Hepatic stellate cell (primary cell): ENCODE measurements around the gene NPFFR1.

Experiments used
- DNase-seq: peaks from one replicate; pipeline ENCODE4 v3.0.0; 2011; ENCODE audit warnings: low spot score

Gene NPFFR1

GRCh38 chr10:70283445-70284399 lies at the start of gene NPFFR1:
TSS of gene NPFFR1 (minus strand) at chr10:70284004. CDS start at chr10:70283676, 328 bp downstream.
- DNase-seq: no peak

- DNase-seq: no peak
Measured at GRCh38 chr10:70333268-70333667, 49.5 kb upstream of the NPFFR1 start.

GRCh38 chr10:70331486-70332268 lies 47.9 kb upstream of the NPFFR1 start:
- peak; percentile 86 for DNase-seq

- no peak for DNase-seq
Measured at GRCh38 chr10:70331160-70331485, 47.3 kb upstream of the NPFFR1 start.

GRCh38 chr10:70330671-70331070 lies 46.9 kb upstream of the NPFFR1 start:
- no peak for DNase-seq

- peak; percentile 31 for DNase-seq
Measured at GRCh38 chr10:70328967-70329366, 45.2 kb upstream of the NPFFR1 start.

GRCh38 chr10:70328018-70328417 lies 44.2 kb upstream of the NPFFR1 start:
- DNase-seq: no peak

GRCh38 chr10:70324951-70325781 lies 41.4 kb upstream of the NPFFR1 start:
- no peak for DNase-seq

GRCh38 chr10:70324339-70324861 lies 40.6 kb upstream of the NPFFR1 start:
- no peak for DNase-seq

- DNase-seq: no peak
Measured at GRCh38 chr10:70323697-70324338, 40.0 kb upstream of the NPFFR1 start.

- no peak for DNase-seq
Measured at GRCh38 chr10:70323138-70323696, 39.4 kb upstream of the NPFFR1 start.

GRCh38 chr10:70321897-70322890 lies 38.4 kb upstream of the NPFFR1 start:
- no peak for DNase-seq

GRCh38 chr10:70321233-70321632 lies 37.4 kb upstream of the NPFFR1 start:
- DNase-seq: no peak

GRCh38 chr10:70320751-70321150 lies 36.9 kb upstream of the NPFFR1 start:
- DNase-seq: no peak

GRCh38 chr10:70319824-70320223 lies 36.0 kb upstream of the NPFFR1 start:
- DNase-seq: no peak

- no peak for DNase-seq
Measured at GRCh38 chr10:70319183-70319582, 35.4 kb upstream of the NPFFR1 start.

GRCh38 chr10:70317943-70318318 lies 34.1 kb upstream of the NPFFR1 start:
- no peak for DNase-seq

GRCh38 chr10:70317272-70317942 lies 33.6 kb upstream of the NPFFR1 start:
- DNase-seq: no peak

- DNase-seq: no peak
Measured at GRCh38 chr10:70315815-70316214, 32.0 kb upstream of the NPFFR1 start.
